Stimulated activated CD8-positive, alpha-beta memory T cell treated with anti-CD3 and anti-CD28 coated beads, Interleukin-7, amount 100 ng/mL, for 48 hours (primary cell): ENCODE data around the gene IRGQ.
"Not testable (repeated sequence)": the region's sequence is repeated elsewhere in the genome, so short reads cannot be mapped to it uniquely, and the experiment has no call there.

ENCODE experiments used
- DNase-seq, 2 donors: peaks; one replicate each; pipeline ENCODE4 v3.0.0-alpha.2; 2020; ENCODE audit warnings: low read depth in 1 of 2; ENCODE audit errors: extremely low read depth in 1 of 2

Gene IRGQ, protein sequence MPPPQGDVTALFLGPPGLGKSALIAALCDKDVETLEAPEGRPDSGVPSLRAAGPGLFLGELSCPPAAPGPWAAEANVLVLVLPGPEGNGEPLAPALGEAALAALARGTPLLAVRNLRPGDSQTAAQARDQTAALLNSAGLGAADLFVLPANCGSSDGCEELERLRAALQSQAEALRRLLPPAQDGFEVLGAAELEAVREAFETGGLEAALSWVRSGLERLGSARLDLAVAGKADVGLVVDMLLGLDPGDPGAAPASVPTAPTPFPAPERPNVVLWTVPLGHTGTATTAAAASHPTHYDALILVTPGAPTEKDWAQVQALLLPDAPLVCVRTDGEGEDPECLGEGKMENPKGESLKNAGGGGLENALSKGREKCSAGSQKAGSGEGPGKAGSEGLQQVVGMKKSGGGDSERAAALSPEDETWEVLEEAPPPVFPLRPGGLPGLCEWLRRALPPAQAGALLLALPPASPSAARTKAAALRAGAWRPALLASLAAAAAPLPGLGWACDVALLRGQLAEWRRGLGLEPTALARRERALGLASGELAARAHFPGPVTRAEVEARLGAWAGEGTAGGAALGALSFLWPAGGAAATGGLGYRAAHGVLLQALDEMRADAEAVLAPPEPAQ

DNA sequence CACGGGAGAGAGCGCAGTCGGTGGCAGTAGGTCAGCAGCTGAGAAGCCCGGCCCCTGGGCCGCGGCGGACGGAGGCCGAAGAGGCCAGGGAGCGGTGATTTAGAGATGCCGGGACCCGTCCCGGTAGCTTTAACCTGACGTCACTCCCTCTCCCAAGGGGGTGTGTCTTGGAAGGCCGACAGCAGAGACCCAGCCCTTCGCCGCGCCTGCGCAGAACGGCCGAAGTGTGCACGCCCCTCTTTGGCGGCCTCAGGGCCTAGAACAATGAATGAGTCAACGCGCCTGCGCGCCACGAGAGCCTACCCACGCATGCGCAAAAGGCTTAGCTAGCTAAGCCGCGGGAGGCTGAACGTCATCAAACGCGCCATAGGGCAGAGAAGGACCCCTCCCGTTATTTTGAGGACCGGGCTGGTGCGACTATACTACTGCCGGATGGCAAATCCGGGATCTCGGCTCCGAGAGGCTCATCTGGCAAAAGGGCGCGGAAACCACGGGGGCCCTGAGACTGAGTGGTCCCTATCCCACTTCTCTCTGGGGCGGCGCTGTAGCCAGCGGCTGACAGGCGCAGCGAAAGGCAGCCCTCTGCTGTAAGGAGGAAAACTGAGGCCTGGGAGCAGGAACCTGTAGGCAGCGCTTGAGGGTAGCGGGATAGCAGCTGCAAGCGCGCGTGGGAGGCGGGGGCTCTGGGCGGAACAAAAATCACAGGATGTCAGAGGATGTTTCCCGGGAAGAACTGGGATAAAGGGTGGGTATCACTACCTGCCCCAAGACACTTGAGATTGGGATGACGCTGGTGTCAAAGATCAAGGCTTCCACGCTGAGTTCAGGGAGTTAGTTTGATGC lies at the start of gene IRGQ, which contains the start of gene ZNF576:
Gene IRGQ, minus strand, starts transcription at position 136 of the 843 bp plus-strand sequence. CDS start 796 bp downstream, outside the sequence.
Gene ZNF576, plus strand, starts transcription at position 597 of the 843 bp plus-strand sequence. CDS start 514 bp downstream, outside the sequence.
- peak; percentile 99 to 100 for DNase-seq

DNA sequence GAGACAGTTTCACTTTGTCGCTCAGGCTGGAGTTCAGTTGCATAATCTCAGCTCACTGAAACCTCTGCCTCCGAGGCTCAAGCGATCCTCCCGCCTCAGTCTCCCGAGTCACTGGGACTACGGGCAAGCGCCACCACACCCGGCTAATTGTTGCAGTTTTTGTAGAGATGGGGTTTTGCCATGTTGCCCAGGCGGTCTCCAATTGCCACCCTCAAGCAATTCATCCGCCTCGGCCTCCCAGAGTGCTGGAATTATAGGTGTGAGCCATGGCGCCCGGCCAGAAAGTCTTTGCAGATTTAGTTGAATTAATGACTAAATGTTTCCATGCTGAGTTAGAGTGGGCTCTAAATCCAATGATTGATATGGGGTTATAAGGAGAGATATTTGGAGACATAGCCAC lies 48.2 kb upstream of the IRGQ start:
- no peak for DNase-seq

DNA sequence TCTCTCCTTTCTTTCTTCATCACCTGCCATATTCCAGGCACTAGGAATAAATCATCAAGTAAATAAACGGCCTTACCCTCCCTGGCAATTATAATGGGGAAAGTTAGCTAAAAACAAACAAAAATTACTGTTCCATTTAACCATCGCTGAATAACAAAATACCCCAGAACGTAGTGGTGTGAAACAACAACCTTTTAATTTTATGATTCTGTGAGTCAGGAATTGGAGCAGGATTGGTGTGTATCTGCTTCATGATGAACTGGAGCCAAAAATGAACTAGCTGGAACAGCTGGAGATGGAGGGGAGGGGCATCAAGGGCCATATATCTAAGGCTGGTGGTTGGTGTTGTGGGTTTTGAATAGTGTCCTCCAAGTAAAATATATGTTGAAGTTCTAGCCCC lies 47.4 kb upstream of the IRGQ start:
- DNase-seq = no peak

DNA sequence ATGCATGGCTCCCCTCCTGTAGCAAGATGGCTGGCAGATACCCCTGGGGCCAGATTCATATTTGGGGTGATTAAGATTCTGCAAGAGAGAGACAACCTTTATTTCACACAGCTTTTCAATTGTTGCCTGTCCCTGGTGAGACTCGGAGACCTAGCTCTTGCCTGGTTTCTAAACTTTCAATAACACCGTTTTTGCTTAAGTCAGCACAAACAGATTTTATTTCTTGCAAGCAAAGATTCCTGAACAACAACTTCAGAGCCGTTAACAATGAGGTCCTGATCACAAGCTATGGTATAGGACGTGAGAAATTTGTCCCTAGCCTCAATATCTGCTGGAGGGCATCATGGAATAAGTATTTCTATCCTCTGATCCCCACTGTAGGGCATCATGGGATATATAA lies 46.6 kb upstream of the IRGQ start:
- no peak for DNase-seq

DNA sequence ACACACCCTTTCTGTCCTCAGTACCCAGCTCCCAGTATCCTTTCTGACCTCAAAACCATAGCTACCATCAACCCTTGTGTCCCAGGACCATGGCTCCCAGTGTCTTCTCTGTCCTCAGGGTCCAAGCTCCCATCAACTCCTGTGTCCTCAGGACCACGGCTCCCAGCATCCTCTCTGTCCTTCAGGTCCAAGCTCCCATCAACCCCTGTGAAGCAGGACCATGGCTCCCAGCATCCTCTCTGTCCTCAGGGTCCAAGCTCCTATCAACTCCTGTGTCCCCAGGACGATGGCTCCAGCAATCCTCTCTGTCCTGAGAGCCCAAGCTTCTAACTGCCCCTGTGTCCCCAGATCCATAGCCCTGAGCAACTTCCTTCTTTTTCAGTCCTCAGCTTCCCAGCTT lies 45.4 kb upstream of the IRGQ start:
- DNase-seq = no peak

DNA sequence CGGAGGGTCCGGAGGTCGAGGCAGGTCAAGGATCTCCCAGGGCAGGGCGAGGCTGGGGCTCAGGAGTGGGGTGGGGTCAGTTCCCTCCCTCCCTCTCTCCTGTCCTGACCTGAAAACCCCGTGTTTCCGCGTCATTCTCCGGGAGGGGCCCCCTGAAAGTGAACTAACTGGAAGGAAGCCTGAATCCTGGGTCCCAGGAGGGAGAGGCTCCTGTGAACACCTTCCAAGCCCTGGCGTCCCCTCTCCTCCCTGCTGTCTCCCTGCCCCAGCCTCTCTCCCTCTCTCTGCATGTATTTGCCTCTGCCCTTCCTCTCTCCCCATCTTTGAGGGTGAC lies 44.5 kb upstream of the IRGQ start:
- DNase-seq = no peak

DNA sequence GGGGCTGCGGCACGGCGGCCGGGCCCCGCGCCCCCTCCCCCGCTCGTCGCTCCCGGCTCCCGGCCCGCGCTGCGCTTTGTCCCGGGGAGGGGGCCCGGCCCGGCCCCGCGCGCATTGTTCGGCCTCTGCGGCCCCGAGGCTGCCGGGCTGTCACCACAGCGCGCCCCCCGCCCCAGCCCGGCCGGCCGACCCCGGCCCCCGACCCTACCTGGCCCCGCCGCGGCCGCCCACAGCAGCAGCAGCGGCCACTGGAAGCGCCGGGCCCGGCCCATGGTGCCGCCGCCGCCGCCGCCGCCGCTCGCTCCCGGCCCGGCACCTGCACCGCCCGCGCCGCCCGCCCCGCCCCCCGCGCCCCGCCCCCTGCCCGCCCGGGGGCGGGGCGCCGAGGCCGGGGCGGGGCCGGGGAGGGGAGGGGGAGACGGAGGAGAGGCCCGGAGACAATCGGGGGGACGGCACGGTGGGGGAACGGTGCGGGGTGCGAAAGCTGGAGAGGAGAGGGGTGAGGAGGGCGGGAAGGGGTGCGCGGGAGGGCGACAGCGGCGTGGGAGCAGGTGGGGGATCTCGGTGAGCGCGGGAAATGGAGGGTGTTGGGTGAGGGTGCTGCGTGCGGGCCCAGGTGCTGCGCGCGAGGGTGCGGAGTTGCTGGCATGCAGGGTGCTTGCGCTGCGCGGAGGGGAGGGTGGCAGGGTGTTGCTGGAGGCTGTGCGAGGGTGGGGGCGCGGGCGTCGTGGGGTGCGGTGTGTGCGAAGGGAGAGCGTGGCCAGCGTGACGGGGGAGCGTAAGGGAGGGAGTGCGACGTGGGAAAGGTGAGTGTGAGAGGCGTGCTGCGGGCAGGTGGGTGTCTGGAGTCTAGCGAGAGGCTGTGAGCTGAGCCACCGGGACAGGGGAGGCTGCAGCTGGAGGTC lies 43.8 kb upstream of the IRGQ start, which contains the start of gene CADM4:
Gene CADM4, minus strand, starts transcription at position 332 of the 905 bp plus-strand sequence. Its CDS starts 60 bp downstream, at position 272.
- no peak for DNase-seq

DNA sequence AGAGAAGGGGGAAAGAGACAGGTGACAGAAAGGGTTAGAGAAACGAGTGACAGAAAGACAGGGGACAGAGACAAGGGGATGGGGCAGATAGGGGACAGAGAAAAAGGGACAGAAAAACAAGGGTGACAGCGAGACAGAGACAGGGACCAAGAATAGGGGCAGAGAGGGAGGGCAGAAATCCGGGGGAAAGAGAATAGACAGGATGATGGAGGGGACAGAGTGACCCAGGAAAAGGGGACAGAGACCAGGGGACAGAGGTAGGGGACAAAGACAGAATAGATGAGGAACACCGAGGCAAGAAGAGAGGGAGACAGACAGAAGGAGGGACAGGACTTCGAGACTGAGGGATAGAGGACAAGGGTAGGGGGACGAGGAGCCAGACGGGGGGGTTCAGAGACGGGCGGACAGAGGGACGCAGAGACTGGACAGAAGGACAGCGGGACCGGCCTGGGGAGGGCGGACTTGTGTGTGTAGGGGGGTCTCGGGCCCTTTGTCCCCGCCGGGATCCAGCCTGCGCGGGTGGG lies 43.1 kb upstream of the IRGQ start:
- no peak for DNase-seq

DNA sequence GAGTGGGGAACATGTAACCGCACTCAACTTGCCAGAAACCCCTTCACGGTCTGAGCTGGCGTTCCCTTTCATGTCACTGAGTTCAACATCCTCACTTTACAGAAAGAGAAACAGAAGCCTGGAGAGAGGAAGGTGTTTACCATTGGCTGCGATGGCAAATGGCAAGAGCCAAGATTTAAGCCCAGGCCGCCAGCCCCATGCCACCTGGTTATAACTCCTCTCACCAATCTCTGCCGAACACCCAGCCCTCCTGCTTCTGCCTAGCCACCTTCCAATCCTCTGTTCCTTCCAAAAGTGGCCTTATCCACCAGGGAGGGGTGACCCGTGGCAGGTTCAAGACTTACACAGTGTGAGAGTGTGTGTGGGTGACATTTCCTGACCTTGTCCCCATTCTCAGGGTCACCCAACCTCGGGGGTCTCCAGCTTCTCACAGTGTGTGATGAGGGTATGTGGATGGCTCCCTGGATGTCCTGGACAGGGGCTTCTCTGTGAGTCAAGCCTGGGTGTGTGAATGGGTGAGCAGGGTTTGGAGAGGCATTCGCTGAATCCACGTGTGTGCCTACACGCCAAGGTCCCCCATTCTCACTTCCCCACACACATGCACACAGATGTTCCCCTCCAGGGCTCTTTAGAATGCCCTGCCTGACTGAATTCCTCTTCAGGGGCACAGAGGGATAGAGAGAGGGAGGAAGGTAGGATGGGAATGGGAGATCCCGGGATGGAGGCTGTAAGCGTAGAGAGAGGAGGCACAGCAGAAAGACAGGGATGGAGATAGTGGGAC lies 42.5 kb upstream of the IRGQ start:
- DNase-seq = no peak

DNA sequence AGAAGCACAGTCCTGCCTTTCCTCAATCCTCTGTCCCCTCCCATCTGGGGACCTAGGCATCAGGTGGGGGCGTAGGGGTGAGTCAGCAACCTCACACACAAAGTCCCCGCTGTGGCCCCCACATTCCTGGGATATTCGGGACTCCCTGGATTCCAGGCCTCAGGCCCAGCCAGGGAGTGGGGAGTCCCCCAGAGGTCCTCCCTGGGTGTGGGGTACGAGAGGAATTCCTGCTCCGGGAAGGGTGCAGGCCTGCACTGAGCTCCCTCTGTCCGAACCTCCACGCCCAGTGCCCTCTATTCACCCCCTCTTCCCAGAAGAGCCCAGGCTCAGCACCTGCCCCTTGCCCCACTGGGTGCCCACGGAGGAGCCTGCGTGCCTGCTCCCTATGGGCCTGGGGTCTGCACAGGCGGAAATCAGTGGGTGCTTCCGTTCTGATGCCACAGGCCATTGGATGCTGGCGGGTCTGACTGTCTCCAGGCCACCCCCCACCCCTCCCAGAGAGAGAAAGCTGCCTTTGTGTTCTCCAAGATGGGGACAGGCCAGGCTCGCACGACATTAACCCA lies 40.3 kb upstream of the IRGQ start:
- DNase-seq = no peak

DNA sequence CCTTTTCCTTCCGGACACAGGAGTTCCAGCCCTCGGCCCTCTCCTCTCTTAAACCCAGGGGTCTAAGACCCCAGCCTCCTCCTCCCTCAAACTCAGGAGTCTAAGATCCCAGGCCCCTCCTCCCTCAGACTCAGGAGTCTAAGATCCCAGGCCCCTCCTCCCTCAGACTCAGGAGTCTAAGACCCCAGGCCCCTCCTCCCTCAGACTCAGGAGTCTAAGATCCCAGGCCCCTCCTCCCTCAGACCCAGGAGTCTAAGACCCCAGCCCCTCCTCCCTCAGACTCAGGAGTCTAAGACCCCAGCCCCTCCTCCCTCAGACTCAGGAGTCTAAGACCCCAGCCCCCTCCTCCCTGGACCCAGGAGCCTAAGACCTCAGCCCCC lies 39.6 kb upstream of the IRGQ start:
- DNase-seq = not testable (repeated sequence)

DNA sequence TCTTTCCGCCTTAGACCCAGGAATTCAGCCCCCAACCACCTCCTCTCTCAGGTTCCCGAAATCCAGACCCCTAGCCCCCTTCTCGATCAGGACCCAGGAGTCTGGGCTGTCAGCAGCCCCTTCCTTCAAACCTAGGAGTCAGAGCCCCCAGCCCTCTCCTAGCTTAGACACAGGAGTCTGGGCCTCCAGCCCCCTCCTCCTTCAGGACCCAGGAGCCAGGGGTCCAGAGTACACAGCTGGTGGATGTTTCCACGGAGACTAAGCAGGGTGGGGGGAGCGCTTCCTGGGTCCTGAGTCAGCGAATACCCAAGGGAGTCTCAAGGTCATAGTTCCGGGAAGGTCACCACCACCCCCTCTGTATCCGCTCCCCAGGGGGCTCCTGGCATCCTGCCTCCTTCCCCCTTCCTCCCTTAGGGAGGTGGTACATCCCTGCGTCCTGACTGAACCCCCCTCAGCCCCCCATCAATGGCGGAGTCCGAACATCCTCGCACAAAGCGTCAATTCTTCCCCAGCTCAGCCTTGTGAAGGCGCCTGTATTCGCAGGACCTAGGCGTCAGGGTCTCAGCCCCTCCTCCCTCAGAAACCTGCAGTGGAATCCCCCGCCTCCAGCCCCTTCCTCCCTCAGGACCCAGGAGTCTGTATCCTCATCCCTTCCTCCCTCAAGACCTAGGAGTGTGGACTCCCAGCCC lies 39.1 kb upstream of the IRGQ start:
- no peak for DNase-seq

DNA sequence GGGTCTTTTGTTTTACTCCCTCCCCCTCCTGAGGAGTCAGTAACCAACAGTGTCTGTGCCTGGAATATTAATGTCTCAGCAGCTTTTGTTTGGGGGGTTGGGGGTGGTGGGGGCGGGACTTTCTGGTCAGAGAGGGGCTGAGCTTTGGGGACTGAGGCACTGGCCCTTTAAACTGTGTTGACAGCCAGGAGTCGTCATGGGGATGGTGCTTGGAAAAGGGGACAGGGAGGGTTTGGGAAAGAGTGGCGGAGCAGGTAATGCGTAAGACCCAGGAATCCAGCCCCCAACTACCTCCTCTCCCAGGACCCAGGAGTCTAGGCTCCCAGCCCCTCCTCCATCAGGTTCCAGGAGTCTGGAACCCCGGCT lies 38.6 kb upstream of the IRGQ start:
- no peak for DNase-seq

DNA sequence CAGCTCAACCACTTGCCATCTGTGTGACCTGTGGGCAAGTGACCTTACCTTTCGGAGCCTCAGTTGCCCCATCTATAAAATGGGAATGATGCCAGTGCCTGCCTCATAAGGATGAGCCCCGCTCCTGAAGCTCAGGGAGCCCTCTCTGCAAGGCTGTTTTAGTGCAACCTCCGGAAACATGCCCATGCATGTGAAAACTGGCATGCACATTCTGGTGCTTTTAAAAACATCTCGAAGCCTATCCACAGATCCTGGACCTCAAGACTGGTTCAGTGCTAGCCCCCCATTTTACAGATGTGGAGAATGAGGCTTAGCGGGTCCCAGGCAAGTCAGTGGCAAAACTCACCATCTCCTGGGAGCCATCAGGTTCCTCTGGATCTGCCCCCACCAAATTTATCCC lies 38.1 kb upstream of the IRGQ start:
- no peak for DNase-seq

DNA sequence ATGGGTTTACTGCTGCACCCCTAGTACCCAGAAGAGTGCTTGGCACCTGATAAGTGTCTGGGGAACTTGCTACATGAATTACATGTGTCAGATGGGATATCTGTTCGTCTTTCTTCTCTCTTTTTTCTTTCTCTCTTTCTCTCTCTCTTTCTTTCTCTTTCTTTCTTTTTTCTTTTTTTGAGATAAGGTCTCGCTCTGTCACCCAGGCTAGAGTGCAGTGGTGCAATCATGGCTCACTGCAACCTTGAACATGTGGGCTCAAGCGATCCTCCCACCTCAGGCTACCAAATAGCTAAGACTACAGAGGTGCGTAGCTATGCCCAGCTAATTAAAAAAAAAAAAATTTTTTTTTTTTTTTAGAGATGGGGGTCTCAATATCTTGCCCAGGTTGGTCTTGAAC lies 37.6 kb upstream of the IRGQ start:
- DNase-seq = no peak

DNA sequence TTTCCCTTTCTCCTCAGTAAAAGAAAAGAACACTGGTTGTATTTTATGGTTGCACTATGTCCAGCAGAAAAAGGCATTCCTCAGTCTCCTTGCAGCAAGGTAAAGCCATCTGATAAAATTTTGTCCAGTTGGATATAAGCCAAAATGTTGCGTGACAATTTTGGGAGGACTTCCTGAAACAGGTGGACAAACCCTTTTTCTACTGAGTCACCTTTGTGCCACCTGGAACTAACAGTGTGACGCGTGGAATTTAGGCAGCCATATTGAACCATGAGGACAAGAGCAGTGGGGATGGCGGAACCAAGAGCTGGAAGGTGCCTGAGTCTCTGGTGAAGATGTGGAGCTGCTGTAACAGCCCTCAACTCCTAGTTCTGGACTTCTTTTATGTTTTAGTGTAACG lies 35.6 kb upstream of the IRGQ start:
- no peak for DNase-seq

DNA sequence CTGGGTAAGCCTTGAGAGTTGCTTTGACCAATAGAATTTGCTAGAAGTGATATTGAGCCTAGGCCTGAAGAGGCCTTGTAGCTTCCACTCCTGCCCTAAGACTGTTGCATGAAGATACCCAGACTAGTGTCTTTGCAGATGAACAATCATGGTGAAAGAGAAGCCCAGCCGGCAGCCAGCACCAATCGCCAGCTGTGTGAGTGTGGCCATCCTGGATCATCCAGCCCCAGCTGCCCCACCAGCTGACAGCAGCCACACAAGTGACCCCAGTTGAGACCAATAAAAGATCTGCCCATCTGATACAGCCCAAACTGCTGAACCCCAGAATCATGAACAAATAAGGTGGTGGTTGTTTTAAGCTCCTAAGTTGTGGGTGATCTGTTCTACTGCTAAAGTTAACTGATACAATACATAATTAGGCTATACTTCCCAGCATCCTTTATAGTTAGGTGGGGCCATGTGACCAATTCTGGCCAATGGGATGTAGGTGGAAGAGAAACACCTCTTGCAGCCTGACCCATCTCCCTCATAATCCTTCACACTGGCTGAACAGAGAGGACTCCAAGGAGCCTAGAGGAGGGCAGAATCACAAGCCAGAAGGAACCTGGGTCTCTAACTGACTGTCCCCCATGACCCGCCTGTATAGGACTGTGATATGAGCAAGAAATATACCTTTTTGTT lies 32.9 kb upstream of the IRGQ start:
- no peak for DNase-seq

DNA sequence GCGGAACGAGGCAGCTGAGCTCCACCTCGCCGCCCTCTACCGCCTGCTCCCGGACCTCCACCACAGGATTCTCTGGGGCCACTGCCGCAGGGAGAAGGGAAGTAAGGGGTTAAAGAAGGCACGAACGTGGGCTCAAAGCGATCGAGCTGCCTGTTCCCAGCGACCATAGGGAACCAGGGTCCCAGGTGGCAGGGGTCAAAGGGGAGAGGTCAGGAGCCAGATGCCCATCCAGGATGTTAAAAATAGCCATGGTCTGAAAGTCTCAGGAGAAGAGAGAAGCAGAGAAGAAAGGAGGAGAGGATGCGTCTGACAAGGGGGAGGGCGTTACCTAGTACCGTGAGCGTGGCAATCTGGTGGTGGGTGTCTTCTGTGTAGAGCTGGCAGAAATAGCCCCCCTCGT lies 30.9 kb upstream of the IRGQ start:
- DNase-seq = no peak
